ENCODE results near the gene TMEM253. TPM values are rescaled to one million over a fixed set of nuclear protein-coding genes. Genes with fewer than 3 reads are reported as not detected.

TMEM253 gene
- polyA plus RNA-seq, 1 experiment = 0.75 TPM

GRCh38 chr14:21103710-21104447, 3.0 kb downstream of the TMEM253 start:
- 0 out of 2 replicates have a peak, but pooled peaks cover 1% of the 10 kb centered on the region for H3K27me3 ChIP-seq (ENCODE audit: control insufficient read depth, insufficient read depth, low read length)
- TF ChIP-seq, protein P1, sequence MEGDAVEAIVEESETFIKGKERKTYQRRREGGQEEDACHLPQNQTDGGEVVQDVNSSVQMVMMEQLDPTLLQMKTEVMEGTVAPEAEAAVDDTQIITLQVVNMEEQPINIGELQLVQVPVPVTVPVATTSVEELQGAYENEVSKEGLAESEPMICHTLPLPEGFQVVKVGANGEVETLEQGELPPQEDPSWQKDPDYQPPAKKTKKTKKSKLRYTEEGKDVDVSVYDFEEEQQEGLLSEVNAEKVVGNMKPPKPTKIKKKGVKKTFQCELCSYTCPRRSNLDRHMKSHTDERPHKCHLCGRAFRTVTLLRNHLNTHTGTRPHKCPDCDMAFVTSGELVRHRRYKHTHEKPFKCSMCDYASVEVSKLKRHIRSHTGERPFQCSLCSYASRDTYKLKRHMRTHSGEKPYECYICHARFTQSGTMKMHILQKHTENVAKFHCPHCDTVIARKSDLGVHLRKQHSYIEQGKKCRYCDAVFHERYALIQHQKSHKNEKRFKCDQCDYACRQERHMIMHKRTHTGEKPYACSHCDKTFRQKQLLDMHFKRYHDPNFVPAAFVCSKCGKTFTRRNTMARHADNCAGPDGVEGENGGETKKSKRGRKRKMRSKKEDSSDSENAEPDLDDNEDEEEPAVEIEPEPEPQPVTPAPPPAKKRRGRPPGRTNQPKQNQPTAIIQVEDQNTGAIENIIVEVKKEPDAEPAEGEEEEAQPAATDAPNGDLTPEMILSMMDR (IDR thresholded peaks at IDR 0.05; ENCODE audit: insufficient read depth, low read depth, low read length) = peak; percentile 89
- H3K4me3 ChIP-seq (ENCODE audit: low read depth, low read length) = peak overlapping the region; percentile 69
- no peaks in the 10 kb centered on the region for H3K36me3 ChIP-seq (ENCODE audit: control insufficient read depth, insufficient read depth, low read length)
- DNase-seq (ENCODE audit: low read depth) = peak; percentile 67
- POLR2A ChIA-PET = interaction anchor here (0.7 kb wide), 1 partner anchor 129 kb away, joined by 4 read pairs; no protein-coding TSS in a partner anchor
- CTCF ChIA-PET = interaction anchor here (0.7 to 14.7 kb wide), 31 partner anchors 9 to 245 kb away, joined by 3 to 233 read pairs (median 5); partner anchors contain the start of genes ARHGEF40 and TPPP2

- POLR2A ChIA-PET = interaction anchor here (0.7 kb wide), 1 partner anchor 128 kb away, joined by 4 read pairs; no protein-coding TSS in a partner anchor
These were observed 3.7 kb downstream of the TMEM253 start for GRCh38 chr14:21104448-21105060.

GRCh38 chr14:21105095-21105494, 4.2 kb downstream of the TMEM253 start:
- ChIA-PET CTCF (interaction anchor here (0.7 to 14.7 kb wide), 24 partner anchors 8 to 247 kb away, joined by 3 to 233 read pairs (median 6); partner anchors contain the start of gene ARHGEF40), POLR2A (no interaction called here)
- H3K4me3 ChIP-seq (ENCODE audit: low read depth, low read length) = no peak overlapping the region
- no peak for DNase-seq (ENCODE audit: low read depth)
- TF ChIP-seq, protein P1 (IDR thresholded peaks at IDR 0.05; ENCODE audit: insufficient read depth, low read depth, low read length) = no peak
- no peaks in the 10 kb centered on the region for H3K36me3 ChIP-seq (ENCODE audit: control insufficient read depth, insufficient read depth, low read length)
- 0 out of 2 replicates have a peak, but pooled peaks cover 1% of the 10 kb centered on the region for H3K27me3 ChIP-seq (ENCODE audit: control insufficient read depth, insufficient read depth, low read length)

More at GRCh38 chr14:21104448-21105060, 3.7 kb downstream of the TMEM253 start:
- Histone ChIP-seq H3K36me3 (ENCODE audit: control insufficient read depth, insufficient read depth, low read length) (no peaks in the 10 kb centered on the region), H3K27me3 (ENCODE audit: control insufficient read depth, insufficient read depth, low read length) (0 out of 2 replicates have a peak, but pooled peaks cover 1% of the 10 kb centered on the region), H3K4me3 (ENCODE audit: low read depth, low read length) (peak overlapping the region; percentile 69)
- TF ChIP-seq, protein P1 (IDR thresholded peaks at IDR 0.05; ENCODE audit: insufficient read depth, low read depth, low read length) = peak; percentile 99
- CTCF ChIA-PET = interaction anchor here (0.7 to 14.7 kb wide), 28 partner anchors 8 to 246 kb away, joined by 3 to 233 read pairs (median 5); partner anchors contain the start of genes ARHGEF40 and TPPP2
- DNase-seq (ENCODE audit: low read depth) = no peak

DNA sequence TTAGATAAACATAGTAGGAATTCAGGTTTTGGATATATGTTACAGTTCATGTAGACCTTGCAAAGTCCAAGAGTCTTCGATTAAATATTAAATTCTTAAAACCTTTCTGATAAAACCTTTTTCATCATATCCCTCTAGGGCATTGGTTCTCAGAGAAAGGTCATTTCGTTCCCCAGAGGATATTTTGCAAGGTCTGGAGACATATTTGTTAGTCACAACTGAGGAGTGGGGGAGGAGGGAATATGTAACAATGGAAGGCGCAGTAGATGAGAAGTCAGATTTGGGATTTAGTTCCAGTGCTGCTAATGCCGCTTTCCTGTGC, 5.3 kb downstream of the TMEM253 start:
- CTCF ChIA-PET = interaction anchor here (0.7 to 14.7 kb wide), 12 partner anchors 12 to 89 kb away, joined by 3 to 233 read pairs (median 19); partner anchors contain the start of gene ARHGEF40
- Histone ChIP-seq H3K36me3 (ENCODE audit: control insufficient read depth, insufficient read depth, low read length) (no peaks in the 10 kb centered on the region), H3K27me3 (ENCODE audit: control insufficient read depth, insufficient read depth, low read length) (0 out of 2 replicates have a peak, but pooled peaks cover under 1% of the 10 kb centered on the region), H3K4me3 (ENCODE audit: low read depth, low read length) (no peak overlapping the region)
- DNase-seq (ENCODE audit: low read depth) = no peak
- POLR2A ChIA-PET = no interaction called here
- TF ChIP-seq, protein P1 (IDR thresholded peaks at IDR 0.05; ENCODE audit: insufficient read depth, low read depth, low read length) = no peak
